SK-N-SH (cell line): ENCODE results near the gene IGSF3. TPM values are rescaled to one million over a fixed set of nuclear protein-coding genes. Genes with fewer than 3 reads are reported as not detected.

ENCODE experiments used
- CTCF ChIA-PET: fragments of 300-600, 350-600 bp; formaldehyde crosslinking; extraction: SDS; loops from one replicate; lab custom pipeline; 2021; lab: Yijun Ruan, JAX
- POLR2A ChIA-PET: fragments of 350-600 bp; sonication (Branson Sonifier 250); formaldehyde crosslinking; extraction: SDS; loops from one replicate; lab custom pipeline; 2020; ENCODE audit warnings: antibody characterized with exemption, inconsistent platforms; lab: Yijun Ruan, JAX
- DNase-seq: peaks from one replicate; pipeline ENCODE4 v3.0.0; 2012
- H2AFZ ChIP-seq: fragments of 200-600 bp; sonication (generic); 2 replicates; pipeline ENCODE4 v1.8.1; 2016; ENCODE audit warnings: antibody characterized with exemption, mild to moderate bottlenecking, low read depth
- H3F3A ChIP-seq: fragments of 200-600 bp; sonication (generic); replicated peaks from 2 replicates; pipeline ENCODE3; 2016; ENCODE audit warnings: antibody characterized with exemption, mild to moderate bottlenecking; ENCODE audit not compliant: insufficient read depth
- H3K27ac ChIP-seq, 2 experiments: fragments of 200-500 bp in 1 of 2; fragments of 200-600 bp in 1 of 2; sonication (Bioruptor generic) in 1 of 2; sonication (generic), shearing (Covaris generic) in 1 of 2; 2 replicates each; pipeline versions ENCODE4 v1.5.1 to v1.6.1; 2014 to 2016; ENCODE audit warnings: low read depth in 2 of 2, inconsistent platforms in 1 of 2, low read length in 1 of 2, mild to moderate bottlenecking in 1 of 2, mixed read lengths in 1 of 2
- H3K27me3 ChIP-seq: fragments of 200-600 bp; sonication (generic), shearing (Covaris generic); 2 replicates; pipeline ENCODE4 v1.6.1; 2016; ENCODE audit warnings: mixed run types; ENCODE audit not compliant: insufficient read depth
- H3K36me3 ChIP-seq, 2 experiments: fragments of 200-500 bp in 1 of 2; fragments of 200-600 bp in 1 of 2; sonication (Bioruptor generic) in 1 of 2; sonication (generic) in 1 of 2; replicated peaks in 1 of 2; 2 replicates each; pipeline versions ENCODE3 to v1.5.1; 2014 to 2016; ENCODE audit warnings: low read length in 1 of 2, mild to moderate bottlenecking in 1 of 2; ENCODE audit not compliant: insufficient read depth in 2 of 2, control insufficient read depth in 1 of 2
- H3K4me1 ChIP-seq, 2 experiments: fragments of 200-500 bp in 1 of 2; fragments of 200-600 bp in 1 of 2; sonication (Bioruptor generic) in 1 of 2; sonication (generic), shearing (Covaris generic) in 1 of 2; 2 replicates each; pipeline versions ENCODE4 v1.5.1 to v1.6.1; 2014 to 2016; ENCODE audit warnings: low read depth in 1 of 2, low read length in 1 of 2, mixed run types in 1 of 2; ENCODE audit not compliant: insufficient read depth in 2 of 2, control insufficient read depth in 1 of 2
- H3K4me2 ChIP-seq: fragments of 200-600 bp; sonication (generic), shearing (Covaris generic); 2 replicates; pipeline ENCODE4 v1.6.1; 2017; ENCODE audit warnings: mixed run types
- H3K4me3 ChIP-seq, 2 experiments: fragments of 200-500 bp in 1 of 2; fragments of 200-600 bp in 1 of 2; sonication (Bioruptor generic) in 1 of 2; sonication (generic), shearing (Covaris generic) in 1 of 2; 2 replicates each; pipeline versions ENCODE4 v1.5.1 to v1.8.1; 2014 to 2016; ENCODE audit warnings: low read depth in 2 of 2, inconsistent platforms in 1 of 2, low read length in 1 of 2, mild to moderate bottlenecking in 1 of 2, mixed read lengths in 1 of 2, moderate library complexity in 1 of 2
- H3K79me2 ChIP-seq: fragments of 200-600 bp; sonication (generic); 2 replicates; pipeline ENCODE4 v1.8.1; 2017; ENCODE audit warnings: mild to moderate bottlenecking; ENCODE audit not compliant: insufficient read depth
- H3K9ac ChIP-seq: fragments of 200-600 bp; sonication (generic); 2 replicates; pipeline ENCODE4 v1.6.1; 2017; ENCODE audit warnings: mixed run types
- H3K9me2 ChIP-seq: fragments of 200-600 bp; sonication (generic); 2 replicates; pipeline ENCODE4 v1.6.1; 2017; ENCODE audit warnings: mixed run types
- H3K9me3 ChIP-seq: fragments of 200-600 bp; sonication (generic); 2 replicates; pipeline ENCODE4 v1.6.1; 2017; ENCODE audit warnings: mixed run types, mild to moderate bottlenecking, moderate library complexity
- H4K20me1 ChIP-seq: fragments of 200-600 bp; sonication (generic); 2 replicates; pipeline ENCODE4 v1.6.1; 2017; ENCODE audit warnings: mild to moderate bottlenecking, mixed run types; ENCODE audit not compliant: insufficient read depth
- ELF1 ChIP-seq: IDR thresholded peaks from 2 replicates; pipeline ENCODE4 v1.4.0; 2012
- EP300 ChIP-seq, 2 experiments: IDR thresholded peaks; 2 replicates each; pipeline versions ENCODE4 v1.4.0 to v1.6.1; 2012; ENCODE audit warnings: borderline replicate concordance in 1 of 2, low read depth in 1 of 2, low read length in 1 of 2
- EZH2phosphoT487 ChIP-seq: fragments of 200-600 bp; sonication (generic); IDR thresholded peaks from 2 replicates; pipeline ENCODE4 v1.6.1; 2017; ENCODE audit warnings: low read depth, mixed run types, mild to moderate bottlenecking, antibody characterized with exemption, moderate library complexity, borderline replicate concordance
- FOSL2 ChIP-seq: IDR thresholded peaks from 2 replicates; pipeline ENCODE4 v1.4.0; 2012; ENCODE audit warnings: low read depth, mild to moderate bottlenecking, moderate library complexity, borderline replicate concordance
- FOXM1 ChIP-seq: IDR thresholded peaks from 2 replicates; pipeline ENCODE4 v1.4.0; 2012; ENCODE audit warnings: low read depth, mild to moderate bottlenecking
- GABPA ChIP-seq: IDR thresholded peaks from 2 replicates; pipeline ENCODE4 v1.4.0; 2012; ENCODE audit warnings: low read depth, mild to moderate bottlenecking
- GATA2 ChIP-seq: sonication (generic); formaldehyde crosslinking; IDR thresholded peaks from 2 replicates; pipeline ENCODE4 v1.5.0; 2020; ENCODE audit warnings: mild to moderate bottlenecking, missing genetic modification reagents
- MAX ChIP-seq: IDR thresholded peaks from 2 replicates; pipeline ENCODE4 v1.4.0; 2012; ENCODE audit warnings: low read depth
- MEF2A ChIP-seq: IDR thresholded peaks from 2 replicates; pipeline ENCODE4 v1.4.0; 2012; ENCODE audit warnings: low read depth, borderline replicate concordance
- PBX3 ChIP-seq: IDR thresholded peaks from 2 replicates; pipeline ENCODE4; 2012
- POLR2AphosphoS5 ChIP-seq: IDR thresholded peaks from 2 replicates; pipeline ENCODE4 v1.6.1; 2012; ENCODE audit warnings: low read depth, low read length
- REST ChIP-seq: IDR thresholded peaks from 2 replicates; pipeline ENCODE4 v1.6.1; 2012; ENCODE audit warnings: mild to moderate bottlenecking, low read depth, low read length, moderate library complexity
- RXRA ChIP-seq: IDR thresholded peaks from 2 replicates; pipeline ENCODE4 v1.4.0; 2012; ENCODE audit warnings: low read depth, mild to moderate bottlenecking, borderline replicate concordance
- SIN3A ChIP-seq: IDR thresholded peaks from 2 replicates; pipeline ENCODE4 v1.6.1; 2012; ENCODE audit warnings: low read depth, mild to moderate bottlenecking, low read length, moderate library complexity, borderline replicate concordance
- TAF1 ChIP-seq: IDR thresholded peaks from 2 replicates; pipeline ENCODE4 v1.6.1; 2012; ENCODE audit warnings: low read depth, mild to moderate bottlenecking, low read length, moderate library complexity, borderline replicate concordance
- TEAD4 ChIP-seq: IDR thresholded peaks from 2 replicates; pipeline ENCODE4 v1.4.0; 2012; ENCODE audit warnings: mild to moderate bottlenecking, borderline replicate concordance; ENCODE audit not compliant: insufficient read depth
- USF2 ChIP-seq: fragments of 150-350 bp; IDR thresholded peaks from 2 replicates; pipeline ENCODE4 v1.6.1; 2017; ENCODE audit warnings: antibody characterized with exemption, low read length, low read depth, borderline replicate concordance
- ZBTB33 ChIP-seq: IDR thresholded peaks from 2 replicates; pipeline ENCODE4 v1.4.0; 2012; ENCODE audit warnings: low read depth, borderline replicate concordance
- WGBS: methylation state at CpG from one replicate; pipeline ENCODE4 v1.1.6; 2017; ENCODE audit warnings: low lambda C conversion rate; 5-methylcytosine and 5-hydroxymethylcytosine counted together
- polyA plus RNA-seq, 3 experiments: library from polyadenylated mRNA; depleted of rRNA; stranded (reverse); fragments of >200 nt; gene quantifications; 2 replicates each; pipeline ENCODE4 v1.2.3, GENCODE V29; 2012

IGSF3 gene
- polyA plus RNA-seq, 1 of the 3 experiments (the other 2 are of a cell fraction): 3.0 TPM

- no peaks in the 10 kb centered on the region for H3K27me3 ChIP-seq
- no peaks in the 10 kb centered on the region for H3K79me2 ChIP-seq
- peaks cover 0 to 13% of the 10 kb centered on the region in 2 experiments; a peak in 1 of 4 replicates for H3K4me1 ChIP-seq
- TF ChIP-seq ZBTB33 (no peak), PBX3 (no peak)
- 54% methylated on average over 2 of the region's 2 CpGs for whole genome bisulfite sequencing
- DNase-seq: no peak
- H3K4me2 ChIP-seq: no peak overlapping the region
- H3F3A ChIP-seq: no peaks in the 10 kb centered on the region
- H3K27ac ChIP-seq: no peak overlapping the region
- H3K9ac ChIP-seq: no peak overlapping the region
- no peak overlapping the region for H2AFZ ChIP-seq
- POLR2A ChIA-PET: no interaction called here
- H3K9me2 ChIP-seq: no peaks in the 10 kb centered on the region
- CTCF ChIA-PET: interaction anchor here (0.6 to 2.9 kb wide), 5 partner anchors 10 to 103 kb away, joined by 3 to 12 read pairs (median 3); partner anchors contain the start of gene IGSF3
- no peak overlapping the region for H3K4me3 ChIP-seq
- no peaks in the 10 kb centered on the region for H3K9me3 ChIP-seq
- no peaks in the 10 kb centered on the region for H4K20me1 ChIP-seq
- H3K36me3 ChIP-seq: no peaks in the 10 kb centered on the region
Observed at GRCh38 chr1:116677474-116678062, 10.0 kb upstream of the IGSF3 start.

GRCh38 chr1:116676291-116676690, 8.8 kb upstream of the IGSF3 start:
- no peak overlapping the region for H3K4me2 ChIP-seq
- 68% methylated on average over 2 of the region's 2 CpGs for WGBS
- H3K9me2 ChIP-seq: no peaks in the 10 kb centered on the region
- no peak overlapping the region for H3K27ac ChIP-seq
- H3K4me3 ChIP-seq: no peak overlapping the region
- DNase-seq: no peak
- no peaks in the 10 kb centered on the region for H3K36me3 ChIP-seq
- no peak overlapping the region for H2AFZ ChIP-seq
- no peak overlapping the region for H3K9ac ChIP-seq
- no peaks in the 10 kb centered on the region for H3K27me3 ChIP-seq
- POLR2A ChIA-PET: no interaction called here
- no peaks in the 10 kb centered on the region for H3K9me3 ChIP-seq
- H3K79me2 ChIP-seq: no peaks in the 10 kb centered on the region
- CTCF ChIA-PET: no interaction called here
- no peaks in the 10 kb centered on the region for H4K20me1 ChIP-seq
- no peaks in the 10 kb centered on the region for H3F3A ChIP-seq
- H3K4me1 ChIP-seq: peaks cover 0 to 15% of the 10 kb centered on the region in 2 experiments; a peak in 1 of 4 replicates
- TF ChIP-seq FOSL2 (no peak), RXRA (no peak), FOXM1 (no peak), POLR2AphosphoS5 (no peak), SIN3A (no peak), REST (no peak), TAF1 (no peak), TEAD4 (no peak), MAX (no peak), EP300 (IDR thresholded peaks at IDR 0.05; ENCODE audit: borderline replicate concordance in 1 of 2, low read depth in 1 of 2, low read length in 1 of 2) (no peak), ELF1 (no peak), USF2 (no peak), GABPA (no peak), MEF2A (no peak), EZH2phosphoT487 (no peak), GATA2 (CRISPR knock-in tag) (no peak)
